NCI-H128 (cell line): ENCODE data around the gene CNTROB.

Source experiments
- DNase-seq: peaks from one replicate; lab custom pipeline; 2025; ENCODE audit not compliant: unreplicated experiment; lab: John Stamatoyannopoulos, UW

The CNTROB gene

DNA sequence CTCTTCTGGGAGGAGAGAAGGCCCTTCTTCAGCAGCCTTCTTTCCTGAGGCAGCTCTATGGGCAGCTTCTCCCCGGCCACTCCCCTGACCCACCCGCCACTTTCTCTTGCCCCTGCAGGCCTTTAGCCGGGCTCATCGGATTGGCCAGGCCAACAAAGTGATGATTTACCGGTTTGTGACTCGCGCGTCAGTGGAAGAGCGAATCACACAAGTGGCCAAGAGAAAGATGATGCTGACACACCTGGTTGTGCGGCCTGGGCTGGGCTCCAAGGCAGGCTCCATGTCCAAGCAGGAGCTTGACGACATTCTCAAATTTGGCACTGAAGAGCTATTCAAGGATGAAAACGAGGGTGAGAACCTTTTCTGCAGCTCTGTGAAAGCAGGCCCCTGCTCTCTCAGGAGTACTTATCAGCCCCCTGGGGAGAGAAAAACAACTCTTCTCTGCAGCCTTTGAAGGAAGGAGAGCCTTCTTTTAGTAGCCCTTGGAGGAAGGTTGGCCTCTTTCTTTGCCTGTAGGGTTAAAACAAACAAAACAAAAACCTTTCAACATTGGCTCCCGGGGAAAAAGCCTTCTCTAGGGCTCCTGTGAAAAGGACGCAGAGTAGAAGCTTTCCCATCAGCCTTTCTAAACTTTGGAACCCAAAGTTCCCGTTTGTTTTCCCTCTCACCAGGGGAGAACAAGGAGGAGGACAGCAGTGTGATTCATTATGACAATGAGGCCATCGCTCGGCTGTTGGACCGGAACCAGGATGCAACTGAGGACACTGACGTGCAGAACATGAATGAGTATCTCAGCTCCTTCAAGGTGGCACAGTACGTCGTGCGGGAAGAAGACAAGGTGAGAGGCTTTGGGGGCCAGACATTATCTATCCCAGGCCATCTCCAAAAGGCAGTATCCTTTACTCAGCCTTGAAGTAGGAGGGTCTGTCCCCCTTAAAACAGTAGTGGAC lies 28.6 kb upstream of the CNTROB start:
- no peak for DNase-seq

DNA sequence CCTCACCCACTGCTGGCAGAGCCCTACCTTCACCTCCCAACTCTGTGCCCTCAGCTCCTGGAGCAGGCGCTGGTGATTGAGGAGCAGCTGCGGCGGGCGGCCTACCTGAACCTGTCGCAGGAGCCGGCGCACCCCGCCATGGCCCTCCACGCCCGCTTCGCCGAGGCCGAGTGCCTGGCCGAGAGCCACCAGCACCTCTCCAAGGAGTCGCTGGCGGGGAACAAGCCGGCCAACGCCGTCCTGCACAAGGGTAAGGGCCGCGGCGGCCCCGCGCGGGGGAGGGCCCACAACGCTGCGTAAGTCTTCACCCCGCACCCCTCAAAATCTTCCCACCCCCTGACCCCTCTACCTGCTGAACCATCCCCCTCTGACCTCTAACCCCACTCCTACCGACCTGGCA lies 22.9 kb upstream of the CNTROB start:
- no peak for DNase-seq

DNA sequence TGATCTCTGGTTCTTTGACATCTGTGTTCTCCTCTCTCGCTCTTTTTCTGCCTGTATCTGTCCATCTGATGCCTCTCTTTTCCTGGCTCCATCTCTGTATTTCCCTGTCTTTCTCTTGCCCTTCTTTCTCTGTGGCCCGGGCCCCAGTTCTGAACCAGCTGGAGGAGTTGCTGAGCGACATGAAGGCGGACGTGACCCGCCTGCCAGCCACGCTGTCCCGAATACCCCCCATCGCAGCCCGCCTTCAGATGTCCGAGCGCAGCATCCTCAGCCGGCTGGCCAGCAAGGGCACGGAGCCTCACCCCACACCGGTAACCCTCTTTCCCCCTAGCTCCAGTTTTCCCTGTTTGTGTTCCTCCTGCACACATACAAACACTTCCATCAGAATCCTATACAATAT lies 21.7 kb upstream of the CNTROB start:
- DNase-seq, result no peak

DNA sequence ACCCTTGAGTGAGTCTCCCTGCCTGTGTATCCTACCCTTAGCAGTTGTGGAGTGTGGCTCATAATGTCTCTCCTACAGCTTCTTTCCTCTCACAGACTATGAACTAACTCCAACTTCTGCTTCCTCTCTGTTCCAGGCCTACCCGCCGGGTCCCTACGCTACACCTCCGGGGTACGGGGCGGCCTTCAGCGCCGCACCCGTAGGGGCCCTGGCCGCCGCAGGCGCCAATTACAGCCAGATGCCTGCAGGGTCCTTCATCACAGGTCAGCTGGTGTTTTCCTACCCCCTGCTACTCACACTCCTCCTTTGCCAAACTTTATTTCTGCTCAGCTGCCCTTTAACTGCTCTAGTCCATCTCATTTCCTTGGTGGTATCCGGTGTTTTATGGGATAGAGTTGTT lies 21.3 kb upstream of the CNTROB start:
- DNase-seq, result no peak

DNA sequence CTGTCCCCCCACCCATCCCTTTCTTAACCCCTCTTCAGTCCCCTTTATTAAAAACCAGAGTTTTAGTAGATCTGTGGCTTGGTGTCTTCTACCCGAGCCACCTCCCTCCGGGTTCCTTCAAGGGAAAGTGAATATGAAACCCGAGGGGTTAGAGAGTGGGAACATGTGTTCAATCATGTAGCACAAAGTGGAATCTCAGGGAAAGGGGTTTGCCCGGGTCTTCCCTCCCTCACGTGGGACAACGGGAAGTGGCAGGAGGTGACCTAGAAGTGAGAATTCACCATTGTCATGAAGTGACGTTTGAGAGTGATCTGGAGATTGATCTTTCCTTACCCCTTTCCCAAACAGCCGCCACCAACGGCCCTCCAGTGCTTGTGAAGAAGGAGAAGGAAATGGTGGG lies 20.9 kb upstream of the CNTROB start:
- DNase-seq, result no peak

- DNase-seq, result no peak
These were observed 19.0 kb upstream of the CNTROB start for GRCh38 chr17:7912927-7913524.

GRCh38 chr17:7915179-7915610 lies 16.8 kb upstream of the CNTROB start:
- no peak for DNase-seq

GRCh38 chr17:7915611-7916384 lies 16.2 kb upstream of the CNTROB start, which contains the start of gene RNF227:
Gene RNF227 (minus strand): TSS chr17:7916289. CDS start chr17:7916195, 94 bp downstream.
- peak; percentile 93 for DNase-seq

DNA sequence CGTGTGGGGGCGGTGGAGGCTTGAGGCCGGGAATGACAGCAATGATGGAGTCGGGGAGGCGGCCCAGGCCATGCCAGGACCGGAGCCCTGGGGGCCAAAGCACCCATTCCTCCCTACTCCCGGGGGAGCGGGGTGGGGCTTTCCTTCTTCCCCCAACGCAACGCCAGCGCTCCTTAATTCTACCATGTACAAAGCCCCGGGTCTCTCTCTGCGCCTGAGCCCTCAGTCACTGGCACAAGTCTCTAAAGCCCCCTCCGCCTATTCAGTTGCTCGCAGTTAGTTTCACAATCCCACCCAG lies 15.7 kb upstream of the CNTROB start:
- no peak for DNase-seq

- DNase-seq, result no peak
These were observed 15.2 kb upstream of the CNTROB start for GRCh38 chr17:7916808-7917207.

DNA sequence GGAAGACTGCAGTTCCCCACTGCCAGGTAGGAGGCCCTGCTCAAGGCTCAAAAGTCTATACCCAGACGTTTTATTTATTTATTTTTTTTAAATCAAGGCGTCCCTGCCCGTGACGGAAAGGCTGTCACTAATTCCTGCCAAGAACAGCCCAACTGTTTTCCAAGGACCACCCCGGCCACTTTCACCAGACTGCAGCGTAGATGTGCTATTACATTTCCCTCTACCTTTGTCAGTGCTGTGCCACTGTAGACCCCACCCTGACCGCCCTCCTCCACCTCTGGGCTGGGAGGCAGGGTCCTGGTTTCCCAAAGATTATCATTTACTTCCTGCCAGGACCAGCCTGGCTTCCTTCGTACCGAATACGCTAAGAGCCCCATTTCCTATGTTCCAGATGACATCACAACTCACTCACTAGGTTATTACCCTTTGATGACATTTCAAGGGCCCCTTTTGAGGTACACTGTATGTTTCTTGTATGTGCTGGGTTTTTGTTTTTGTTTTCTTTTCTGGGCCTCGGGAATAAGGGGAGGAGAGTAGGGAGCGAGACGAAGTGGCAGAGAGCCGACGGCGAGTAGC lies 9.6 kb upstream of the CNTROB start:
- DNase-seq, result no peak

- no peak for DNase-seq
These were observed 9.0 kb upstream of the CNTROB start for GRCh38 chr17:7922845-7923628.

DNA sequence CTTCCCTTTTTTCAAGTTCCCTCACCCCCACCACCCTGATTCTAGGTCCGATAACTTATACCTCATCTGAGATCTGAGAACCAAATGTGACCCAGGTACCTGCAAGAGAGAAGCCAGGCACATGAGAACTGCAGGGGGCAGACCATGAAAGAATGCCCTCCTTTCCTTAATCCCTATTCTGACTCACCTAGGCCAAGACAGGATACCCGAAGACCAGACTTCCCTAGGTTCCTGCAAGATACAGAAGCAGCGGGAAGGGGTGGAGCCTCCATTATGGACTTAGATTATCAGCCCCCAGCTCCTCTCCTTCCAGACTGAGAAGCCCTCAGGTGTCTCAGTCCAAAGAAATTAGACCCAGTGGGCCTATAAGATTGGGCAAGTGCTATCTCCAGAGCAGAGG lies 4.4 kb upstream of the CNTROB start:
- no peak for DNase-seq

GRCh38 chr17:7929158-7930023 lies 2.6 kb upstream of the CNTROB start, which contains the start of gene KCNAB3:
Gene KCNAB3 (minus strand): TSS chr17:7929856. CDS start chr17:7929435, 421 bp downstream.
- DNase-seq, result no peak

DNA sequence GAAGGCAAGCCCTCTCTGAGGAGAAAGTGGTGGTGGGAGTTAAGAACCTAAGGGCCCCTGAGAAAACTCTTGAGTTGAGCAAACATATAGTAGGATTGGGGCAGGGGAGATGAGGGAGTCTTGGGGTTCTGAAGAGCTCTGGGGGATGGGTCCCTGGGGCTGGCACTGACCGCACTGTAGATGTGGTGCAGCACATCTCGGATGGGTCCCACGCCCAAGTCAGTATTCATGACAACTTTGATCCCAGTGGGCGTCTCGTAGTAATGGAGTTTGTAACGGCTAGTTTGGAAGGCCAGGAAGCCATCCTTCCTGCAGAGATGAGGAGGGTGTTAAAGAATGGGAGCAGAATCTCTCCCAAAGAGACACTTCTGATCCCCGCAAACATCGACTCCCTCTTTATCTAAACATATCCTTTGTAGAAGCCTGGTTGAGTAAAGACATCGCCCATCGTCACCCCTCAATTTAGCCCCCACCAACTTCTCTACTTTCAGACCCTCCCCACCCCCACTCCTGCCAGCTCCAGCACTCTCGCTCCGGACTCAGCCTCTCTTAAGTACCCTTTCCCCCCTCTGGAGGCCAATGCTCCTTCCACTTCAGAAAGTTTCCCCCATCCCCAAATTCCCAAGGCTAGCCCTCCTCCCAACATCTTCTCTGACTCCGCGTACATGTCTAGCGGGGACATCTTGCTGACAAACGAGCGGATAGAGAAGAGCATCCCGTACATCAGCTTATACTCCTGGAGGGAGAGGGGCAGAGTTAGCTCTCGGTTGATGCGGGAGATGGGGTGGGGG lies 970 bp upstream of the CNTROB start:
- no peak for DNase-seq

DNA sequence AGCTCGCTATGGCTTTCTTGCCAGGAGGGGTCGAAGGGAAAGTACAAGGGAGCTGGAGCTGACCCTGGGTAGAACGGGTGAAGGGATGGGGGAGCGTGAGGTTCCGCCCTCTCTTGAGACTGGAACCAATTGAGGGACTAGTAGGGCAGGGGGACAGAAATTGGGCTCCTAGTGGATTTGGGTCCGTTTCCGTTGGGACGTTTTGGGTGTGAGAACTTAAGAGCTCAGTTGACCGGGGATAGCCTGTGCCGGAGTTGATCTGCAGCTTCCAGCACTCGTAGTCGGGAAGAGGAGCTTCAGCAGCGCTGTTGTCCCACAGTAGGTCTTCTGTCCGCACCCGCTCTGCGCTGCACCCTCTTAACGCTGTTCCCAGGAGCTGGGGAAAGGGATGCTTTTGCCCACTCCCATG lies 481 bp downstream of the CNTROB start:
- DNase-seq, result no peak

- DNase-seq, result no peak
These were observed 943 bp downstream of the CNTROB start for GRCh38 chr17:7932949-7933348.

DNA sequence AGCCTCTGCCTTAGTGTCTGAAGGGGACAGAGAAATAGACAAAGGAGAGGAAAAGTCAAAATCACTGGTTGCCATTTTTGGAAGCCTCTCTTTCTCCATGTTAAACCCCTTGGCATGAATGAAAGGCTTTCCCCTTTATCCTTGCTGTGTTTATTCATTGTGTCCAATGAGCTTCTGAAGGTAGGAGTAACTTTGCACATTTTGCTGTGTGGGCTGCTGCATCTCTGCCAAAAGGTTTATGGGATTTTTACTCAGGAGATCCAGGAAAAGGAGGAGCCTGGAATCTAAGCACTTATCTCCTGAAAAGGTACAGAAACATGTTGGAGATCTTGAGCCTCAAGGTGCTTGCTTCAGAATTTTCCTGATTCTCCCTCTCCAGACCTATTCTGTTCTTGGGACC lies 3.9 kb downstream of the CNTROB start:
- DNase-seq, result no peak

DNA sequence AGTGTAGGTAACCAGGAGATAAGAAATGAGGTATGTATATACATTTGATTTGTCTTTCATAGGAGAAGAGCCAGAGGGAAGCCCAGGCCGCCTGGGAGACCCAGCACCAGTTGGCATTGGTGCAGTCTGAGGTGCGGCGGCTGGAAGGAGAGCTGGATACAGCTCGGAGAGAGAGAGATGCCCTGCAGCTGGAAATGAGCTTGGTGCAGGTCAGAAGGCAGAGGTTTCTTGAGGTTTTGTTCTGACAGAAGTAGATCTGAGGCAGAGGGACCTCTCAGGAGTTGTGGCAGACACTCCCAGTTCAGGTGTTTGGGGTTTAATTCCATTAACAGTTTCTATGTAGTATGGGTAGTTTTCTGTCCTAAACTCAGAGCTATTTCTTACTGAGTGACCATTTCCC lies 8.0 kb downstream of the CNTROB start:
- DNase-seq, result no peak
